Measurements from ENCODE around the gene CUL9. TPM values are rescaled to one million over a fixed set of nuclear protein-coding genes. Genes with fewer than 3 reads are reported as not detected.
A peak's percentile ranks its signal among the peaks of the same experiment; 100 is the strongest.

The CUL9 gene
- total RNA-seq, 1 donor, result 34.4 TPM

DNA sequence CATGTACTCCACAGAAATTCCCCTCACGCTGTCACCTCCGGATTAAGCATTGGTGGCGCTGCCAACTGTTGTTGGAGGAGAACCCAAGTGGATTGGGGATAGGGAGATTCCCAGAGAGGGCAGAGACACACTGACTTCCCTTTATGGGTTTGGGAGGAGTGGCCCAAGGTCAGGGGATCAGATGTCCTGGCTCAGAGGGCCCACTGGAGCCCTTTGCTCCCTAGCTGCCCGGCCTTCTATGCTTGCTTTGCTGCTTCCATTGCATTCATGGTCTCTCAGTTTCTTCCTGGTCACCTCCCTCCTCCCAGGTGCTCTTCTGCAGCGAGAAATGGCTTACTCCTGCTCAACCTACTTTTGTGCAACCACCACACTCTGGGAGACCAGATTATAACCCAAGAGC, 14.3 kb downstream of the CUL9 start:
- H3K27me3 ChIP-seq (ENCODE audit: insufficient read depth, low read length), result no peaks in the 10 kb centered on the region
- no peaks in the 10 kb centered on the region for H3K4me1 ChIP-seq (ENCODE audit: insufficient read depth, low read length)
- peak; percentile 49 for DNase-seq (ENCODE audit: insufficient read length, low spot score, missing footprints)
- H2AFZ ChIP-seq (ENCODE audit: low read length), result no peak overlapping the region
- no peaks in the 10 kb centered on the region for H3K9me3 ChIP-seq (ENCODE audit: low read depth, low read length)
- H3K36me3 ChIP-seq (ENCODE audit: insufficient read depth, low read length), result peaks cover 38% of the 10 kb centered on the region
- H4K20me1 ChIP-seq (ENCODE audit: insufficient read depth, low read length), result no peaks in the 10 kb centered on the region
- no peak overlapping the region for H3K4me2 ChIP-seq (ENCODE audit: insufficient read depth, low read length)
- no peak overlapping the region for H3K4me3 ChIP-seq (ENCODE audit: insufficient read depth, low read length)
- no peak overlapping the region for H3K27ac ChIP-seq (ENCODE audit: low read depth, low read length)
- H3K79me2 ChIP-seq (ENCODE audit: insufficient read depth, low read length), result no peaks in the 10 kb centered on the region
- TF ChIP-seq CTCF (IDR thresholded peaks at IDR 0.05; ENCODE audit: extremely low read depth, low read depth, low read length), result no peak

GRCh38 chr6:43199912-43200311, 17.9 kb downstream of the CUL9 start:
- H3K4me2 ChIP-seq (ENCODE audit: insufficient read depth, low read length), result no peak overlapping the region
- peaks cover 35% of the 10 kb centered on the region for H3K36me3 ChIP-seq (ENCODE audit: insufficient read depth, low read length)
- H3K79me2 ChIP-seq (ENCODE audit: insufficient read depth, low read length), result no peaks in the 10 kb centered on the region
- H3K4me3 ChIP-seq (ENCODE audit: insufficient read depth, low read length), result no peak overlapping the region
- H3K4me1 ChIP-seq (ENCODE audit: insufficient read depth, low read length), result no peaks in the 10 kb centered on the region
- H3K27me3 ChIP-seq (ENCODE audit: insufficient read depth, low read length), result no peaks in the 10 kb centered on the region
- peak; percentile 2 for DNase-seq (ENCODE audit: insufficient read length, low spot score, missing footprints)
- H3K9me3 ChIP-seq (ENCODE audit: low read depth, low read length), result no peaks in the 10 kb centered on the region
- H3K27ac ChIP-seq (ENCODE audit: low read depth, low read length), result no peak overlapping the region
- H2AFZ ChIP-seq (ENCODE audit: low read length), result no peak overlapping the region
- no peaks in the 10 kb centered on the region for H4K20me1 ChIP-seq (ENCODE audit: insufficient read depth, low read length)
- no peak for TF ChIP-seq CTCF (IDR thresholded peaks at IDR 0.05; ENCODE audit: extremely low read depth, low read depth, low read length)

- Histone ChIP-seq H3K9me3 (ENCODE audit: low read depth, low read length) (no peaks in the 10 kb centered on the region), H3K4me3 (ENCODE audit: insufficient read depth, low read length) (no peak overlapping the region), H3K4me1 (ENCODE audit: insufficient read depth, low read length) (no peaks in the 10 kb centered on the region), H3K27me3 (ENCODE audit: insufficient read depth, low read length) (no peaks in the 10 kb centered on the region), H3K27ac (ENCODE audit: low read depth, low read length) (no peak overlapping the region), H4K20me1 (ENCODE audit: insufficient read depth, low read length) (no peaks in the 10 kb centered on the region), H3K79me2 (ENCODE audit: insufficient read depth, low read length) (no peaks in the 10 kb centered on the region), H3K4me2 (ENCODE audit: insufficient read depth, low read length) (no peak overlapping the region), H2AFZ (ENCODE audit: low read length) (no peak overlapping the region), H3K36me3 (ENCODE audit: insufficient read depth, low read length) (peaks cover 29% of the 10 kb centered on the region)
- TF ChIP-seq CTCF (IDR thresholded peaks at IDR 0.05; ENCODE audit: extremely low read depth, low read depth, low read length), result no peak
- DNase-seq (ENCODE audit: insufficient read length, low spot score, missing footprints), result peak; percentile 19
Measured at GRCh38 chr6:43200541-43200940, 18.5 kb downstream of the CUL9 start.

DNA sequence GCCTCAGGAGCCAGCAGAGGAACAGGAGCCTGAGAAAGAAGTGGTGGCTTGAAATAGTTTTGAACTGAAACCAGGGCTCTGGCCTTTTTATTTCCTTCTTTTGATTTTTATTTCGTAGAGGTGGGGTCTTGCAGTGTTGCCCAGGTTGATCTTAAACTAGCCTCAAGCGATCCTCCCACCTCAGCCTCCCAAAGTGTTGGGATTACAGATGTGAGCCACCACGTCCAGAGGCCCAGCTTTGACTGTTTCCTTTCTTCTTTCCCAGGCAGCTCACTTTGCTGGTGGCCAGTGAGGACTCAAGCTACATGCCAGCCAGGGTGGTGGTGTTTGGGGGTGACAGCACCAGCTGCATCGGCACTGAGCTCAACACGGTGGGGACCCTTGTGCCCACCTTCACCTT, 20.5 kb downstream of the CUL9 start:
- TF ChIP-seq CTCF (IDR thresholded peaks at IDR 0.05; ENCODE audit: extremely low read depth, low read depth, low read length), result no peak
- Histone ChIP-seq H4K20me1 (ENCODE audit: insufficient read depth, low read length) (no peaks in the 10 kb centered on the region), H3K4me3 (ENCODE audit: insufficient read depth, low read length) (no peak overlapping the region), H3K36me3 (ENCODE audit: insufficient read depth, low read length) (peaks cover 28% of the 10 kb centered on the region), H3K4me1 (ENCODE audit: insufficient read depth, low read length) (no peaks in the 10 kb centered on the region), H3K27me3 (ENCODE audit: insufficient read depth, low read length) (no peaks in the 10 kb centered on the region), H3K4me2 (ENCODE audit: insufficient read depth, low read length) (no peak overlapping the region), H3K79me2 (ENCODE audit: insufficient read depth, low read length) (no peaks in the 10 kb centered on the region), H3K27ac (ENCODE audit: low read depth, low read length) (no peak overlapping the region), H2AFZ (ENCODE audit: low read length) (no peak overlapping the region), H3K9me3 (ENCODE audit: low read depth, low read length) (no peaks in the 10 kb centered on the region)
- DNase-seq (ENCODE audit: insufficient read length, low spot score, missing footprints), result peak; percentile 5

Measured in osteoblast (primary cell).